ENCODE data around the gene RERE.
A peak's percentile ranks its signal among the peaks of the same experiment; 100 is the strongest.

The RERE gene

DNA sequence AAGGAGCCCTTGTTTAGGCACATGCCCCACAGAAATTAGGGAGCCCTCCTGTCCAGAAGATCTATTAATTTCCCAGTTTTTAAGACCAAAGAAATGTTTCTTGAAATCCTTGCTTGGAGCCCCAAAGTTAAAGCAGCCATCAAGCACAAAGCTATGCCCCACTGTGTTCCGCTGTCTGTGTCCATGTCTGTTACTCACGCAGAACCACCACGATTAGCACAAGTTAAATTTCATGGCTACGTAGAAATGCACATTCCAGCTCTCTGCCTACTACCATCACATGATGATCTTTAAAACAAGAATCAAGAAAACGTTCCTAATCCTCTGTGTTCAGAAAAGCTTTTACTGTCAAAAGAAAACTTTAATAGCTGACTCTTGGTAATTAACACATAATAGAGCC, 238.5 kb downstream of the RERE start:
- no peak for DNase-seq (ENCODE audit: low read depth, low spot score)
- H3K4me3 ChIP-seq (ENCODE audit: low read length), result no peak overlapping the region

DNA sequence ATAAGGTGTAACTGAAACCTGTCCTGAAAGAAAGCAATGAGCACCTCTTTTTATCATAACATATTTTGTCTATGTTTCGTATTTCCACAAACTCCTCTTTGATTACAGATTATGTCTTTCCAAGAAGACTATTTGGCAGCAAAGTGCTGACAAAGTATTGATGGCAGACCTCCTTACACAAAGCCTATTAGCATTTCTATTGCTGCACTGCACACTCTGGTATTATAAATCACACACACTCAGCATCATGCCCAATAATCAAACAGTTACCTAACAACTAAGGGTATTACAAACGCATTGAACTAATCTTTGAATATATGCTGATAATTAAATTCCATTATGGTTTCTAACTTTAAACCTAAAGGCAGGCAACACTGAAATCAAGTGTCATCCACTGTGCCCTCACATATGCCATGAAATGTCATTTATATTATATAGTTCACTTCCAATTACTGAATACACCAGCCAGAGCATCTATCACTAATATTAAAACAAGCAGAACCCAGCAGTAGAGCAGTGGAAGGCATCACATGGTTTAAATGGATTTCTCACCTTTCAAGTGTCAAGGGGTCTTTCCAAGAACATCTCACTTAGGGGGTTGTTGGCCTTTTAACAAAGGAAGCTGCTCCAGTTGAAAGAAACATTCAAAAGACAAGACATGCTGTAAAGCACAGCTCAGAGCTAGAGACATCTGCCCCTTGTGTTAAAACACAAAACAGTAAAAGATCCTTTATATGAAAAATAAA, 239.1 kb downstream of the RERE start:
- no peak for DNase-seq (ENCODE audit: low read depth, low spot score)
- no peak overlapping the region for H3K4me3 ChIP-seq (ENCODE audit: low read length)

DNA sequence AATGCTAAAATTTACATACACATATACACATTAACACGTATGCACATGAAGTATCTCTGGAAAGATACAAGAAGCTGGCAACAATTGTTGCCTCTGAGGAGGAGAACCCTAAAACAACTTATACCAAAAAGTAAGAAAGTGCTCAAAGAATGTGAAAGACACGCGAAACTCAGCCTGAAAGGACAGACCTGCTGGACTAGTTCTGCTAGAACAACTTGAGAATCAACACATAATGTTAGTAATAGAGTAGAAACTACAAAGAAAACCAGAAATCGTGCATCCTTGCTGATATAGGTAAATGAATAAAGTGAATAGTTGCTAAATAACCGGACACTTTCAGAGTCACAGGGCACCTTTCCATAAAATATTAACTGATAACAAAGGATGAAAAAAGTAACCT, 242.5 kb downstream of the RERE start:
- H3K4me3 ChIP-seq (ENCODE audit: low read length), result no peak overlapping the region
- no peak for DNase-seq (ENCODE audit: low read depth, low spot score)

DNA sequence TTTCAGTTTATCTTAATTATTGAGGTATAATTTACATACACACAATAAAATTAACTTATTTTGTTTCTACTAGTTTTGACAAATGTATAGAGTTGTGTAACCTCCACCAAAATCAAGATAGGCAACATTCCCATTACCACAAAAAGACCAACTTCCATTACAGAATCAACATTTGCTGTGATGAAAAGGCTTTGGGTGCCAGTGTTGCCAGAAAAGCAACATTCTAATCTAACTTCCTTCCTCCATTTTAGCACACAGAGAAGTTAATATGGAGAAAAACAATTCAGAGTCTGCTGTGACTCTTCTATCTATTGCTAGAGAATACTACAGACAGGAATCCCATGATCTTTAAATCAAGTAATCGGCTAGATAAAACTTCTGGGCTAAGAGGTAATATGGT, 245.3 kb downstream of the RERE start:
- H3K4me3 ChIP-seq (ENCODE audit: low read length), result no peak overlapping the region
- no peak for DNase-seq (ENCODE audit: low read depth, low spot score)

DNA sequence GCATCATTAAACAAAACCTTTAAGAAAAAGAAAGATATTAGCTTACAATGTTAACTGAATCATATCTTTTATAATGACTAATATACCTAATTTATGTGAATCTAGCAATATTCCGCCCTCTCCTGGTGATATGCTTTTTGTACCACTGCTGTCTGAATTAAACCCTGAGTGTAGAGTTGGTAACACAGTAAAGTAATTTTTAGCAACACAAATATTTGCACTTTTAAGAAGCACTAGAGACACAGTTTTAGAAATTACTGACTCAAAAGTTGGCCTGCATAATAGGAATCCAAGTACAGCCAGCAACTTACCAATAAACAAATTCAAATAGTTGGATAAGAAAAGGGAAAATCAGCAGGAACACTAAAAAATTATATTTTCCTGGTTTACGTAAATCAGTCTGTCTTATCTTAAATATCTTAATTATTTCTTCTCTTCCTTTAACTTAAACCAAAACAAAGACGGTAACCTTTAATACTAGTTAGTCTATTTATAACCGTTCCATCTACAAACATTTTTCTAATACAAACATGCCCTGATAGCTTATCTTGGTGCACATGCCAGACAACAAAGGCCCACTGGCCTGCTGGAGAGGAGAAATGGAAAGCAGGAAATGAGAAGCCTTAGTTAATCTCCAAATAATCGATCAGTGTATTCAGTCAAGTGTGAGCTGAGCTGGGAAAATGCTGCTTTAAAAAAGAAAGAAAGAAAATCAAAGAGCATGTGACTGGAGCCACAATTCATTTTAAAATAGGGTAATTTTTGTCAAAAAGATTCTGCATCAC, 246.0 kb downstream of the RERE start:
- no peak for DNase-seq (ENCODE audit: low read depth, low spot score)
- H3K4me3 ChIP-seq (ENCODE audit: low read length), result no peak overlapping the region

DNA sequence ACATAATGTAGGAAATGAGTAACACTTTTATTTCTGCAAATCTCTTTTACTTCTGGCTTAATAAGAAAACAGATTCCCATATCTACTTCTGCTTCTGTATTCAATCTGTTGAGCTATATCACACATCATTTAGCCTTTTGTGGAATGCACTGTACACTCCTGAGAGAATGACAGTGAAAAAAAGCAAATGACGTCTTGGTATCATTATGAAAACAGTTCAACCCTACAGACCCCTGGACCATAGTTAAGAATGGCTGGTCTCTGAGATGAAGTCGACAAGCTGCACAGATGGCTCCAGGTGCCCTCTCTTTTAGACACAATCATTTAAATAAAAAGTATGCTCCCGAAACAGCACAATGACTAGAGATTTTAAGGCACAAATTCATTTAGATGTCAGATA, 247.0 kb downstream of the RERE start:
- no peak for DNase-seq (ENCODE audit: low read depth, low spot score)
- H3K4me3 ChIP-seq (ENCODE audit: low read length), result no peak overlapping the region

DNA sequence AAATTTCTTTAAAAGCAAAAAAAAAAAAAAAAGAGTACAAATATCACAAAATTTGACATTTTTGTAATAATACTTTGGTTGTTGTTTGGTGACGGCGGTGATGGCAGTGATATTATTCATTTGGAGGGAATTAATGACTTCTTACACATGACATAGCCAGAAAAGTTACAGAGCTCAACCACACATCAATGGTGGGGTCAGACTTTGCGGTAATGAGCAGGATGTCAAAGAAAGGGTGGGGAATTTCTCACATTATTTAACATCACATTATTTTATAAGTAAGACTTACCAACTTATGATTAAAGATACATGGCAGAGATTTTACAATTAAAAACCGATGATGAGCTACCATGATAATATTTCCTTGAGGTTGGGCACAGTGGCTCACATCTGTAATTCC, 248.2 kb downstream of the RERE start:
- no peak overlapping the region for H3K4me3 ChIP-seq (ENCODE audit: low read length)
- no peak for DNase-seq (ENCODE audit: low read depth, low spot score)

DNA sequence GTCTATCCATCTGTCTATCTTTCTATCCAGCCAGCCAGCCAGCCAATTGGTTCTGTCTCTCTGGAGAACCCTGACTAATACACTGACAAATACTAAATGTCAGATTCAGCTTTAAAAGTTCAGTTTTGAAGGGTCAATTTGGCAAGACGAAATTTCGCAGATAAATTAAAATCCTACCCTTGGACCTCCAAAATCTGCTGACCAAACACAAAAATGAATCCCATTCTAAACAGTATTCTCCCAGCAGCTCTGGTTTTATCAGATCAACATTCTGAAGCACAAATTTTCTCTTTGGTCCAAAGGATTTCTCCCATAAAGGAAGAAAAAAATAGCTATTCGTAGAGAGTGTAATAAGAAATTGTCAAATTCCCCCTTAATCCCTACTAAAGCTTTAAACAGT, 248.6 kb downstream of the RERE start:
- no peak for DNase-seq (ENCODE audit: low read depth, low spot score)
- H3K4me3 ChIP-seq (ENCODE audit: low read length), result no peak overlapping the region

DNA sequence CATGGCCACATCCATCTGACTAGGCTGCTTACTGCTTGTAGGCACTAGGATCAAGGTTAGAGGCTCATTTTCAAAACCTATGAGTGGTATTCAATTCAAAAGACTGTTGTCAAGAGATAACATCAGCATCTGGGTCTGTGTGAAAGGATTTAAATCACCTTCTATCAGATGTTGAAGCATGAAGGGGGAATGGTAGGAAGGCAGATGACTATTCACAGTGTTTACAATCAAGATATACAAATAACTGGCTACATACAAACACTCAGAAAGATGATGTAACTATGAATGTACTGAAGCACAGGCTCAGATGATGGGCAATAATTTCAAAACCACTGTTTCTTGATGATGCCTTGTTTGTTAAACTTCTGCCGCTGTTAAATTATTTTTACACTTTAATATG, 250.3 kb downstream of the RERE start:
- H3K4me3 ChIP-seq (ENCODE audit: low read length), result no peak overlapping the region
- DNase-seq (ENCODE audit: low read depth, low spot score), result peak; percentile 18

DNA sequence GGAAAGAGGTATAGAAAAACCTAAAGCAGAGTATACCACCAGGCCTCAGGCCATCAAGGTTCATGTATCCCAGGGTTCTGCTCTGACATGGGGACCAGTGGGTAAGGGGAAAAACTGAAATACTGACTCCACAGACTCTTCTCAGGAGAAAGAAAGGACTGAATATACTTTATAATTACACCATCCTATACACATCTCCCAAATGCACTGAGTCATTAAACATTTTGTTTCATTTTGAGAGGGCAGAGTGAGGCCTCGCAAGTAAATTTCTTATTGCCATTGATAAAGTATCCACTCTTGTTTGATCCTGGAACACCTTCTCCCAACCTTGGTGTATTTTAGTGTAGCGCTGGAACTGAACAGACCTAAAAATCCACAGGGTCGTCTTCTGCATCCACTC, 251.6 kb downstream of the RERE start:
- no peak for DNase-seq (ENCODE audit: low read depth, low spot score)
- H3K4me3 ChIP-seq (ENCODE audit: low read length), result no peak overlapping the region

DNA sequence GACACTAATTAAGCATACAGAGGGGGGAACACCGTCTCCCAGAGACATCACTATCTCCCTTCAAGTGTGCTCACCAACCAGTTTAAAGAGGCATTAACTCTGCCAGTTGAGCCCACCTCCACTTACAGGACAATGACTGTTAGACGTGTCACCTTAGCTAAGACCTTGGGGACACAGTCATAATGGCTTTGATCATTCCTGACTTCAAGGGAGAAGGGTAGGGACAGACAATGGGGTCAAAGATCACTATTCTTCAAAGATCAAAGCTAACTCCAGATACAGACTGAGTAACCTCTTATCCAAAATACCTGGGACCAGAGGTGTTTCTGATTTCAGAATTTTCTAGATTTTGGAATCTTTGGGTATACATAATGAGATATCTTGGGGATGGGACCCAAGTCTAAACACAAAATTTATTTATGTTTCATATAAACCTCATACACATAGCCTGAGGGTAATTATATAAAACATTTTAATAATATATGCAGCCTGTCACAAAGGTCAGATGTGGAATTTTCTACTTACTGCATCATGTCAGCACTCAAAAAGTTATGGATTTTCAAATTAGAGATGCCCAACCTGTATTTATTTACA, 253.4 kb downstream of the RERE start:
- no peak overlapping the region for H3K4me3 ChIP-seq (ENCODE audit: low read length)
- DNase-seq (ENCODE audit: low read depth, low spot score), result no peak

DNA sequence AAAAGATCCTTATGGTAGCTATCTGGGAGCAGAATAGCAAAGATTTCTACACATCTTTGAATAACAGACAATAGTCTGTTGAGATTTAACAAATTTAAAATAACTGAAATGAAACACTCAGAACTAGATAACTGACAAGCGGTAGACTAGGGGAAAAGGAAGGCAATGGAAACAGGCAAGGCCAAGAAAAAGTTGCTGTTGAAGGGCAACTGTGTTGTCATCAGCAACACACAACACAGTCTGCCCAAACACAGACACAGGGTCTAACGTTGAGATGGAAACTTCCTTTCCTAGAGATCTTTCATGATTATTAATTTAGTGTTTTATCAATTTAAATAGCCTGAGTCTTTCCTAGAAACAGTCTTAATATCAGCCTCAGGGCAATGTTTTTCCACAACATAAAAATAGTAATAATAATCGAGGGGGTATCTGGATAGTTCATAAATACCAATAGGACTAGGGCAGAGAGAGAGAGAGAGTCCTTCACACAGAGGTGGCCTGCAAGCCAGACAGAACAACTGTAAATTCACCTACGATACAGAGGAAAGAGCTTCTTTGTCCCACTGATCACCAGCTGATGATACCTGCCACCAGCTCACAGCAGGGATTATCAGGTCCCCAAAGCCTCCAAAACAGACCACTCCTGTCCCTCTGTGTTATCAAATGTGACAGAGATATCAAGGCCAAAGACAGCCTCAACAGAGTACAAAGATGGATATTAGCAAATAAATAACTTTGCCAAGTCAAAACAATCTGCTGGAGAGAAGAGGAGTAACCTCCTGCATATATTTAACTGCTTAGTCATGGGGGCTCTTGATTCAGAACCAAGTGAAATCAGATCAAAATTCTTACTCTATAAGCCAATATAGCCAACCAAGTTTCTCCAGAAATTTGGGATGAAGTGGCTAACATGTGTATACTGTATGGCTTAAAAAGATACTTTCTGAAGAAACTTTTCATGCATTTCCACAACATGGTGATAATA, 254.3 kb downstream of the RERE start:
- DNase-seq (ENCODE audit: low read depth, low spot score), result no peak

DNA sequence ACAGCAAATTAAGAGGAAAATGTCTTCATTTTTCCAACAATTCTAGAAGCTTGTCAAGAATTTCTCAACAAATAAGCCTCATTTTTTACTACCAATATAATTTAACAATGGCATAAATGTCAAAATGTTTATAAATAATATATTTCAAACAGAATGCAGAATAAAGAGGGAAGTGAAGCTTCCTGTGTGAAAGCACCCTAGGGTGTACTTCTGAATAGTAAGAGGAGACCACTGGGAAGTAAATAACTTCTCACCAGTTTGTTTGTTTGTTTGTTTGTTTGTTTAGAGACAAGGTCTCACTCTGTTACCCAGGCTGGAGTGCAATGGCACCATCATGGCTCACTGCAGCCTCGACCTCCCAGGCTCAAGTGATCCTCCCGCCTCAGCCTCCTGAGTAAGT, 255.2 kb downstream of the RERE start:
- H3K4me3 ChIP-seq (ENCODE audit: low read length), result no peak overlapping the region
- DNase-seq (ENCODE audit: low read depth, low spot score), result no peak

More for the DNA sequence above, 254.3 kb downstream of the RERE start:
- H3K4me3 ChIP-seq (ENCODE audit: low read length), result no peak overlapping the region

DNA sequence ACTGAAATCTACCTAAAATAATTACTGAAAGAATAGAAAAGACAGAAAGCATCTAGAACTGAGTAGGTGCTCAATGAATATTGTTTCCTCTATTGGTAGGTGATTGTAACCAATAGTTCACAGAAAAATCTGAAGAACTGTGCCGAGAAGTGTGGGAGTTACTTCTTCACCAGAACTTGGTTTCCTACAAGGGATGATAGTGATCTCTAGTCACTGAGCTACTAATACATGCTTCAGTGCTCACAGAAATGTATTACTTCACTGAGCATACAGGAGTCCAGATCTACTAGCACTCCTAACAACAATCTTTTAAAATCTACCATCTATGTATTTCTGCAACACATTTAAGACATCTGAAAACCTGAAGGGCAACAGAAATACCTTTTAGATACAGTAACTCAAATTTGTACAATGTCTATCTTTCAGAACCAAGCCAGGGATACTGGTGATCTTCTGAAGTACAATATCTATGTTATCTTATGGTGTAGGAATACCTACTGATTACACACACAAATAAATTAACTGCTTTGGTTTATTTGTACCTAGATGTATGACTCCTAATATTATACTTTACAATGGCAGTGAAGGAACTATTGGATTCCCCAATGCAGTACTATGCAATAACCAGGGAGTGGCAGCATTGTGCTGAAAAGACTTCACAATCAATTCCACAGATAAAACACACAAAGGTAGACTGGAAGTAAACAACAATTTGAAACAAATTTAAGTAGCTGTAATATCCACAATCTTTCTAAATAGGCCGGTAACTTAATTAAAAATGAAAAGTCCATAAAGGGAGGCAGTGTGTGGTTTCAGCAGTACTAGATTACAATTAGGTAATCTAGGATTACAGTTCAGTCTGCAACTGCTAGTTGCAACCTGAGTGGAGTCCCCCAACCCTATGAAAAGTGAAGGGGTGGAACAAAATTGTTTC, 256.6 kb downstream of the RERE start:
- H3K4me3 ChIP-seq (ENCODE audit: low read length), result no peak overlapping the region
- DNase-seq (ENCODE audit: low read depth, low spot score), result peak; percentile 41

DNA sequence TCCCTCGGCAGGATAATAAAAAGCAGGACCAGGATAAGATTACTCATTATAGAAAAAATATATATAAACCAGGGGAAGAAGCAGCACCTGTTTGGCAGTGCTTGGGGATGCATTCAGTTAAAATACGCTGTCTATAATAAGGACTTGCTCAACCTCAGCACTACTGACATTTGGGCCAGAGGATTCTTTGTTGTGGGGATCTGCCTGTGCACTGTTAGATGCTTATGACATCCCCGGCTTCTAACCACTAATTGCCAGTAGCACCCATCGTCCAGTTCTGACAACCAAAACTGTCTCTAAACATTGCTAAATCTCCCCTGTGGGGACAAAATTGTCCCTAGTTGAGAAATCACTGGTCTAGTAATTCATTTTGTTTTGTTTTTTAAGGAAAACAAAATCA, 257.4 kb downstream of the RERE start:
- H3K4me3 ChIP-seq (ENCODE audit: low read length), result no peak overlapping the region
- no peak for DNase-seq (ENCODE audit: low read depth, low spot score)

DNA sequence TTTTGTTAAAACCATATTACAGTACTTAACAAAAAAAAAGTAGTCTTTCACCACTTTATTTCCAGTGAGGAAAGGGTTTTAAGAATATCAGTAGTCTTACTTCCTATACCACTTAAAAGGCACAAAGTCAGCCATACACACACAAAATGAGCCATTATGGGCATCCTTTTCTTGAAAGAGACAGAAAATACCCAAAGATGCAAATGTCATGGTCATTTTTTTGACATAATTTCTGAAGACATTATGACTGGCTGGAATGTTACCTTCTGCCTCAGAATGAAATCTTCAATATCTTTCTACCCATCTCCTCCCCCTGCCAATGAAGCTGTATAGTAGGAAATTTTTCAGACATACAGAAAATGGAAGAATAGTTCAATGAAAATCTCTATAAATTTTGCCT, 261.9 kb downstream of the RERE start:
- DNase-seq (ENCODE audit: low read depth, low spot score), result no peak
- no peak overlapping the region for H3K4me3 ChIP-seq (ENCODE audit: low read length)

DNA sequence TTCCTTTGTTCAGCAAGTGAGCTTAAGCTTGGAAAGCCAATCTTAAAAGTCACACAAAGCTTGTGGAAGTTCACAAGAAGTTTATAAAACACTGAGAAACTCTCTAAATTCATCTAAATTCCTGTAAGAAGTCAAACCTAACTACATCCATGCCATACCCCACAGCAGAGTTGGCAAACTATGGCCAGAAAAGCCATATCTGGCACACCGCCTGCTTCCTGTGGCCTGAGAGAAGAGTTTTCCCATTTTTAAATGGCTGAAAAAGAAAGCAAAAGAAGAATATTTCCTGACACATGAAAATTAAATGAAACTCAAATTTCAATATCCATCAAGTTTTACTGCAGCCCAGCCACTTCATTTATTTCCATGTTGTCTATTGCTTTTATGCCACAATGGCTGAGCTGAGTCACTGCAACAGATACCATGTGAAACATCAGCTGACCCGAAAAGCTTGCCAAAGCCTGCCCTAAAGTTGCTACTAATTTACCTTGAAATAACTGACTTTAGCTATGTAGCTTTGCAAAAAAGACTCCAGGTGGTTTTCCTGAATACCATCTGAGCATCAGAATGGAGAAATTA, 262.4 kb downstream of the RERE start:
- no peak for DNase-seq (ENCODE audit: low read depth, low spot score)
- H3K4me3 ChIP-seq (ENCODE audit: low read length), result no peak overlapping the region

DNA sequence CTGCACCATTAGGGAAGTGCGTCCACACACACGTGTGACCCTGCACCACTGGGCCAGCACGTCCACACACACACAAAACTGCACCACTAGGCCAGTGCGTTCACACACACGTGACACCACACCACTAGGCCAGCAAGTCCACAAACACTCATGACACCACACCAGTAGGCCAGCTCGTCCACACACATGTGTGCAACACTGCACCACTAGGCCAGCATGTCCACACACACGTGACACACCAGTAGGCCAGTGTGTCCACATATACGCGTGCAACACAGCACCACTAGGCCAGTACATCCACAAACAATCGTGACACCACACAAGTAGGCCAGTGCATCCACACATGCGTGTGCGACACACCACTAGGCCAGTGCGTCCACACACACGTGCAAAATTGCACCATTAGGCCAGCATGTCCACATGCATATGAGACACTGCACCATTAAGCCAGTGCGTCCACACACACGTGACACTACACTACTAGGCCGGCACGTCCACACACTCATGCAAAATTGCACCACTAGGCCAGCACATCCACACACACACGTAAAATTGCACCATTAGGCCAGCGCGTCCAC, 264.5 kb downstream of the RERE start:
- no peak for DNase-seq (ENCODE audit: low read depth, low spot score)

More for the DNA sequence above, 264.5 kb downstream of the RERE start:
- H3K4me3 ChIP-seq (ENCODE audit: low read length), result no peak overlapping the region
